CD4-positive, alpha-beta T cell (primary cell): ENCODE data around the gene MAP2K2. TPM values are rescaled to one million over a fixed set of nuclear protein-coding genes. Genes with fewer than 3 reads are reported as not detected.
"Not testable (repeated sequence)": the region's sequence is repeated elsewhere in the genome, so short reads cannot be mapped to it uniquely, and the experiment has no call there.

Experiments
- ATAC-seq: fragments of 200-7000 bp; cut with Tn5 transposase; one replicate; pipeline ENCODE4 v1.10.0; 2022; ENCODE audit warnings: mild to moderate bottlenecking; ENCODE audit not compliant: poor library complexity
- CTCF ChIA-PET: fragments of 350-600 bp; sonication (Branson Sonifier 250); formaldehyde crosslinking; loops from one replicate; lab custom pipeline; 2021; ENCODE audit warnings: antibody characterized with exemption, inconsistent platforms; lab: Charles Lee
- POLR2A ChIA-PET: fragments of 350-600 bp; sonication (Branson Sonifier 250); formaldehyde crosslinking; loops from one replicate; lab custom pipeline; 2021; ENCODE audit warnings: antibody characterized with exemption, inconsistent platforms; lab: Charles Lee
- DNase-seq, 14 experiments: peaks; one replicate each; pipeline ENCODE4 v3.0.0-alpha.2; 2013 to 2020; ENCODE audit warnings: mixed read lengths in 2 of 14
- H3K27ac ChIP-seq, 2 donors: one replicate each; pipeline versions ENCODE4 v1.5.1 to v1.7.0; 2013; ENCODE audit warnings: low read length in 2 of 2, low read depth in 1 of 2, mild to moderate bottlenecking in 1 of 2
- H3K27me3 ChIP-seq, 2 experiments: 1 replicate in 1 of 2; 2 replicates in 1 of 2; pipeline versions ENCODE4 v1.6.1 to v1.7.0; 2013; ENCODE audit warnings: low read length in 2 of 2, control low read depth in 1 of 2, mild to moderate bottlenecking in 1 of 2, moderate library complexity in 1 of 2; ENCODE audit not compliant: insufficient read depth in 2 of 2, control insufficient read depth in 1 of 2
- H3K36me3 ChIP-seq: one replicate; pipeline ENCODE4 v1.6.1; 2013; ENCODE audit warnings: low read length, control low read depth; ENCODE audit not compliant: insufficient read depth
- H3K4me1 ChIP-seq: one replicate; pipeline ENCODE4 v1.6.1; 2013; ENCODE audit warnings: low read length, control low read depth; ENCODE audit not compliant: insufficient read depth
- H3K4me3 ChIP-seq: one replicate; pipeline ENCODE4 v1.5.1; 2013; ENCODE audit warnings: mild to moderate bottlenecking, low read length, moderate library complexity
- H3K9me3 ChIP-seq, 2 experiments: 1 replicate in 1 of 2; 2 replicates in 1 of 2; pipeline versions ENCODE4 v1.6.1 to v1.7.0; 2013; ENCODE audit warnings: low read length in 2 of 2, mild to moderate bottlenecking in 2 of 2, control low read depth in 1 of 2, moderate library complexity in 1 of 2; ENCODE audit not compliant: control insufficient read depth in 1 of 2, insufficient read depth in 1 of 2
- H3K27ac Mint-ChIP-seq: one replicate; pipeline ENCODE4 v1.8.0; 2020; ENCODE audit warnings: mixed read lengths
- H3K27me3 Mint-ChIP-seq: one replicate; pipeline ENCODE4 v1.8.0; 2021; ENCODE audit warnings: mixed read lengths
- H3K36me3 Mint-ChIP-seq: one replicate; pipeline ENCODE4 v1.8.0; 2021; ENCODE audit warnings: low read depth, mixed read lengths
- H3K4me1 Mint-ChIP-seq: one replicate; pipeline ENCODE4 v1.8.0; 2021; ENCODE audit warnings: low read depth, mixed read lengths
- H3K4me3 Mint-ChIP-seq: one replicate; pipeline ENCODE4 v1.8.0; 2020; ENCODE audit warnings: mild to moderate bottlenecking, mixed read lengths
- H3K9me3 Mint-ChIP-seq: one replicate; pipeline ENCODE4 v1.8.0; 2020; ENCODE audit warnings: mixed read lengths
- intact Hi-C, 2 experiments: fragments of 100-400 bp; cut with DNase I in 1 of 2; cut with micrococcal nuclease in 1 of 2; formaldehyde crosslinking; loops; one replicate each; pipeline versions ENCODE4 v1.15.1 to v1.9.0; 2023 to 2025; cut with DNase I, micrococcal nuclease
- total RNA-seq, 174 experiments: library from RNA in 2 of 174; stranded (reverse) in 2 of 174; gene quantifications; one replicate each; pipeline ENCODE4 v1.2.3 and lab custom pipeline; 2021 to 2026
- TF ChIP-seq, protein P1 (sequence below): fragments of 200-600 bp; IDR thresholded peaks from one replicate; pipeline ENCODE4 v1.8.0; 2022; ENCODE audit warnings: antibody characterized with exemption, mild to moderate bottlenecking

Gene MAP2K2
- total RNA-seq, 2 experiments from 2014 or later, result 72.7 to 77.6 TPM

- TF ChIP-seq, protein P1, sequence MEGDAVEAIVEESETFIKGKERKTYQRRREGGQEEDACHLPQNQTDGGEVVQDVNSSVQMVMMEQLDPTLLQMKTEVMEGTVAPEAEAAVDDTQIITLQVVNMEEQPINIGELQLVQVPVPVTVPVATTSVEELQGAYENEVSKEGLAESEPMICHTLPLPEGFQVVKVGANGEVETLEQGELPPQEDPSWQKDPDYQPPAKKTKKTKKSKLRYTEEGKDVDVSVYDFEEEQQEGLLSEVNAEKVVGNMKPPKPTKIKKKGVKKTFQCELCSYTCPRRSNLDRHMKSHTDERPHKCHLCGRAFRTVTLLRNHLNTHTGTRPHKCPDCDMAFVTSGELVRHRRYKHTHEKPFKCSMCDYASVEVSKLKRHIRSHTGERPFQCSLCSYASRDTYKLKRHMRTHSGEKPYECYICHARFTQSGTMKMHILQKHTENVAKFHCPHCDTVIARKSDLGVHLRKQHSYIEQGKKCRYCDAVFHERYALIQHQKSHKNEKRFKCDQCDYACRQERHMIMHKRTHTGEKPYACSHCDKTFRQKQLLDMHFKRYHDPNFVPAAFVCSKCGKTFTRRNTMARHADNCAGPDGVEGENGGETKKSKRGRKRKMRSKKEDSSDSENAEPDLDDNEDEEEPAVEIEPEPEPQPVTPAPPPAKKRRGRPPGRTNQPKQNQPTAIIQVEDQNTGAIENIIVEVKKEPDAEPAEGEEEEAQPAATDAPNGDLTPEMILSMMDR, result no peak
- intact Hi-C loops, result loop anchor here in 1 of 2 experiments (5.0 kb wide), 1 partner anchor 134 kb away; no protein-coding TSS in a partner anchor
- Mint-ChIP-seq H3K36me3 (no peaks in the 10 kb centered on the region), H3K27me3 (peaks cover 4% of the 10 kb centered on the region), H3K4me1 (peaks cover 11% of the 10 kb centered on the region), H3K9me3 (no peaks in the 10 kb centered on the region), H3K4me3 (no peak overlapping the region), H3K27ac (no peak overlapping the region)
- H3K9me3 ChIP-seq, result no peaks in the 10 kb centered on the region
- POLR2A ChIA-PET, result no interaction called here
- no peak overlapping the region for H3K27ac ChIP-seq
- no peaks in the 10 kb centered on the region for H3K36me3 ChIP-seq
- H3K4me1 ChIP-seq, result peaks cover 15% of the 10 kb centered on the region
- DNase-seq, result no peak
- CTCF ChIA-PET, result no interaction called here
- no peak overlapping the region for H3K4me3 ChIP-seq
- no peaks in the 10 kb centered on the region for H3K27me3 ChIP-seq
- no peak for ATAC-seq
These were observed 12.8 kb upstream of the MAP2K2 start for GRCh38 chr19:4136680-4137088.

DNA sequence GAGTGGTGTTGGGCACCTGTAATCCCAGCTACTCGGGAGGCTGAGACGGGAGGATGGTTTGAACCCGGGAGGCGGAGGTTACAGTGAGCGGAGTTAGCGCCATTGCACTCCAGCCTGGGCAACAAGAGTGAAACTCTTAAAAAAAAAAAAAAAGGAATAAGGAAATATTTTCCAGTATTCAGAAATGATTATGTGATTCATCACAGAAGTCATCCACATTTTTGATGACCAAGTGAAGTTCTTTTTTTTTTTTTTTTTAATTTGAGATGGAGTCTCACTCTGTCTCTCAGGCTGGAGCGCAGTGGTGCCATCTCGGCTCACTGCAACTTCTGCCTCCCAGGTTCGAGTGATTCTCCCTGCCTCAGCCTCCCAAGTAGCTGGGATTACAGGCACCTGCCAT is 11.5 kb upstream of the MAP2K2 start:
- H3K36me3 Mint-ChIP-seq, H3K27me3 Mint-ChIP-seq, H3K27ac Mint-ChIP-seq, H3K27me3 ChIP-seq, ATAC-seq, H3K36me3 ChIP-seq, POLR2A ChIA-PET, H3K27ac ChIP-seq, CTCF ChIA-PET, H3K4me3 Mint-ChIP-seq, H3K9me3 Mint-ChIP-seq, H3K4me3 ChIP-seq, H3K4me1 Mint-ChIP-seq, H3K9me3 ChIP-seq, DNase-seq: not testable (repeated sequence)
- intact Hi-C loops, result loop anchor here in 1 of 2 experiments (5.0 kb wide), 1 partner anchor 133 kb away; no protein-coding TSS in a partner anchor
- H3K4me1 ChIP-seq, result peaks cover 11% of the 10 kb centered on the region

- H3K27ac Mint-ChIP-seq, result no peak overlapping the region
- no peak overlapping the region for H3K4me3 ChIP-seq
- no peak for DNase-seq
- H3K4me3 Mint-ChIP-seq, result no peak overlapping the region
- intact Hi-C loops, result no loop called here
- CTCF ChIA-PET, result interaction anchor here (0.5 kb wide), 1 partner anchor 29 kb away, joined by 4 read pairs; no protein-coding TSS in a partner anchor
- no peaks in the 10 kb centered on the region for H3K9me3 ChIP-seq
- H3K36me3 ChIP-seq, result no peaks in the 10 kb centered on the region
- TF ChIP-seq, protein P1, result no peak
- H3K27me3 ChIP-seq, result no peaks in the 10 kb centered on the region
- no peaks in the 10 kb centered on the region for H3K27me3 Mint-ChIP-seq
- peaks cover under 1% of the 10 kb centered on the region for H3K4me1 ChIP-seq
- ATAC-seq, result no peak
- H3K9me3 Mint-ChIP-seq, result no peaks in the 10 kb centered on the region
- H3K27ac ChIP-seq, result no peak overlapping the region
- H3K4me1 Mint-ChIP-seq, result no peaks in the 10 kb centered on the region
- POLR2A ChIA-PET, result no interaction called here
- H3K36me3 Mint-ChIP-seq, result no peaks in the 10 kb centered on the region
These were observed 10.4 kb upstream of the MAP2K2 start for GRCh38 chr19:4134351-4134750.
